Testis (tissue), 2 donors: ENCODE results near the gene SMIM7.

Experiments used
- POLR2A ChIP-seq: fragments of 450-650 bp; IDR thresholded peaks from one replicate; pipeline ENCODE4 v1.6.1; 2017; ENCODE audit warnings: antibody characterized with exemption, mild to moderate bottlenecking, moderate library complexity
- TF ChIP-seq, protein P1 (sequence below), 3 experiments: fragments of 450-650 bp in 2 of 3; fragments of 200-600 bp in 1 of 3; sonication (generic) in 1 of 3; IDR thresholded peaks; one replicate each; pipeline ENCODE4 v1.5.1; 2016 to 2019; ENCODE audit warnings: antibody characterized with exemption in 3 of 3, mild to moderate bottlenecking in 2 of 3, moderate library complexity in 1 of 3

GRCh38 chr19:16659832-16660708 is at the start of gene SMIM7:
- no peak for TF ChIP-seq POLR2A
- TF ChIP-seq, protein P1, sequence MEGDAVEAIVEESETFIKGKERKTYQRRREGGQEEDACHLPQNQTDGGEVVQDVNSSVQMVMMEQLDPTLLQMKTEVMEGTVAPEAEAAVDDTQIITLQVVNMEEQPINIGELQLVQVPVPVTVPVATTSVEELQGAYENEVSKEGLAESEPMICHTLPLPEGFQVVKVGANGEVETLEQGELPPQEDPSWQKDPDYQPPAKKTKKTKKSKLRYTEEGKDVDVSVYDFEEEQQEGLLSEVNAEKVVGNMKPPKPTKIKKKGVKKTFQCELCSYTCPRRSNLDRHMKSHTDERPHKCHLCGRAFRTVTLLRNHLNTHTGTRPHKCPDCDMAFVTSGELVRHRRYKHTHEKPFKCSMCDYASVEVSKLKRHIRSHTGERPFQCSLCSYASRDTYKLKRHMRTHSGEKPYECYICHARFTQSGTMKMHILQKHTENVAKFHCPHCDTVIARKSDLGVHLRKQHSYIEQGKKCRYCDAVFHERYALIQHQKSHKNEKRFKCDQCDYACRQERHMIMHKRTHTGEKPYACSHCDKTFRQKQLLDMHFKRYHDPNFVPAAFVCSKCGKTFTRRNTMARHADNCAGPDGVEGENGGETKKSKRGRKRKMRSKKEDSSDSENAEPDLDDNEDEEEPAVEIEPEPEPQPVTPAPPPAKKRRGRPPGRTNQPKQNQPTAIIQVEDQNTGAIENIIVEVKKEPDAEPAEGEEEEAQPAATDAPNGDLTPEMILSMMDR (IDR thresholded peaks at IDR 0.05): peak in 1 of 3 experiments; percentile 26
